Measurements from ENCODE around the gene CPD. TPM values are rescaled to one million over a fixed set of nuclear protein-coding genes. Genes with fewer than 3 reads are reported as not detected.

The CPD gene
- total and polyA plus RNA-seq, 2 donors (not counting 1 experiment from before 2014, with no cell fraction given): 88.8 to 220 TPM

GRCh38 chr17:30352240-30352814, 26.4 kb upstream of the CPD start:
- DNase-seq (ENCODE audit: low read depth in 2 of 2): no peak
- H3K27me3 ChIP-seq (ENCODE audit: control insufficient read depth, insufficient read depth, low read length): no peaks in the 10 kb centered on the region
- H3K4me1 ChIP-seq (ENCODE audit: control insufficient read depth, extremely low read depth, insufficient read depth, low read length): no peaks in the 10 kb centered on the region
- no peak overlapping the region for H3K9ac ChIP-seq (ENCODE audit: insufficient read depth, low read length)
- H3K4me2 ChIP-seq (ENCODE audit: extremely low read depth, insufficient read depth, low read length): no peak overlapping the region
- H3K27ac ChIP-seq (ENCODE audit: insufficient read depth, low read length): no peak overlapping the region
- no peaks in the 10 kb centered on the region for H4K20me1 ChIP-seq (ENCODE audit: control insufficient read depth, extremely low read depth, insufficient read depth, low read length)
- H3K79me2 ChIP-seq (ENCODE audit: control insufficient read depth, insufficient read depth, low read length): no peaks in the 10 kb centered on the region
- TF ChIP-seq CTCF (conservative IDR thresholded peaks at IDR 0.05 in 1 of 2, IDR thresholded peaks at IDR 0.05 in 1 of 2; ENCODE audit: low read depth in 1 of 2, low read length in 2 of 2) (no peak), EZH2 (IDR thresholded peaks at IDR 0.05; ENCODE audit: low read length, missing control alignments) (no peak)
- no peak overlapping the region for H2AFZ ChIP-seq (ENCODE audit: low read length)
- no peaks in the 10 kb centered on the region for H3K36me3 ChIP-seq (ENCODE audit: control insufficient read depth, insufficient read depth, low read length)
- no peaks in the 10 kb centered on the region for H3K9me3 ChIP-seq (ENCODE audit: control insufficient read depth, insufficient read depth, low read depth, low read length)
- no peak overlapping the region for H3K4me3 ChIP-seq (replicated peaks in 1 of 4; ENCODE audit: control extremely low read depth in 1 of 4, insufficient read depth in 1 of 4, low read depth in 3 of 4, low read length in 4 of 4)

DNA sequence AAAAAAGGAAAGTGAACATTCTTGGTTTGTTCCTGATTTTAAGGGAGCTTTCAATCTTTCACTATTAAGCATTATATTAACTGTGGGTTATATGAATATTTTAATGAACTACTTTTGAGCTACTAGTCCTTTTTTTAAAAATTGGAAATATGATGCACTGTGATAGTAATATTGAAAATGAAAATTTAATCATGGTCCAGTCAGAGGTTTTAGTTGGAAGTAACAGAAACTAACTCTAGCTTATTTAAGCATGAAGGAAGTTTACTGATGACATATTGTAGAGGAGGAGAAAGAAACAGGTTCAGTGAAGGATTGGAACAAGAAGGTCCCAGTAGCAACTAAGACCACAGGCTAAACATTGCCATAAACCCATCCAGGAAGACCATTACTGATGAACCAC, 24.0 kb upstream of the CPD start:
- H3K4me2 ChIP-seq (ENCODE audit: extremely low read depth, insufficient read depth, low read length): no peak overlapping the region
- H3K27me3 ChIP-seq (ENCODE audit: control insufficient read depth, insufficient read depth, low read length): no peaks in the 10 kb centered on the region
- H3K4me3 ChIP-seq (replicated peaks in 1 of 4; ENCODE audit: control extremely low read depth in 1 of 4, insufficient read depth in 1 of 4, low read depth in 3 of 4, low read length in 4 of 4): no peak overlapping the region
- H3K79me2 ChIP-seq (ENCODE audit: control insufficient read depth, insufficient read depth, low read length): no peaks in the 10 kb centered on the region
- H3K9ac ChIP-seq (ENCODE audit: insufficient read depth, low read length): no peak overlapping the region
- H3K9me3 ChIP-seq (ENCODE audit: control insufficient read depth, insufficient read depth, low read depth, low read length): no peaks in the 10 kb centered on the region
- no peak for DNase-seq (ENCODE audit: low read depth in 2 of 2)
- no peak overlapping the region for H3K27ac ChIP-seq (ENCODE audit: insufficient read depth, low read length)
- no peaks in the 10 kb centered on the region for H4K20me1 ChIP-seq (ENCODE audit: control insufficient read depth, extremely low read depth, insufficient read depth, low read length)
- no peak overlapping the region for H2AFZ ChIP-seq (ENCODE audit: low read length)
- no peak for TF ChIP-seq EZH2 (IDR thresholded peaks at IDR 0.05; ENCODE audit: low read length, missing control alignments)
- TF ChIP-seq CTCF (conservative IDR thresholded peaks at IDR 0.05 in 1 of 2, IDR thresholded peaks at IDR 0.05 in 1 of 2; ENCODE audit: low read depth in 1 of 2, low read length in 2 of 2): no peak
- H3K36me3 ChIP-seq (ENCODE audit: control insufficient read depth, insufficient read depth, low read length): no peaks in the 10 kb centered on the region
- H3K4me1 ChIP-seq (ENCODE audit: control insufficient read depth, extremely low read depth, insufficient read depth, low read length): no peaks in the 10 kb centered on the region

- H3K4me3 ChIP-seq (replicated peaks in 1 of 4; ENCODE audit: control extremely low read depth in 1 of 4, insufficient read depth in 1 of 4, low read depth in 3 of 4, low read length in 4 of 4): no peak overlapping the region
- H2AFZ ChIP-seq (ENCODE audit: low read length): no peak overlapping the region
- no peak overlapping the region for H3K27ac ChIP-seq (ENCODE audit: insufficient read depth, low read length)
- H4K20me1 ChIP-seq (ENCODE audit: control insufficient read depth, extremely low read depth, insufficient read depth, low read length): no peaks in the 10 kb centered on the region
- no peaks in the 10 kb centered on the region for H3K36me3 ChIP-seq (ENCODE audit: control insufficient read depth, insufficient read depth, low read length)
- H3K9ac ChIP-seq (ENCODE audit: insufficient read depth, low read length): no peak overlapping the region
- H3K27me3 ChIP-seq (ENCODE audit: control insufficient read depth, insufficient read depth, low read length): no peaks in the 10 kb centered on the region
- H3K4me1 ChIP-seq (ENCODE audit: control insufficient read depth, extremely low read depth, insufficient read depth, low read length): no peaks in the 10 kb centered on the region
- H3K9me3 ChIP-seq (ENCODE audit: control insufficient read depth, insufficient read depth, low read depth, low read length): no peaks in the 10 kb centered on the region
- TF ChIP-seq EZH2 (IDR thresholded peaks at IDR 0.05; ENCODE audit: low read length, missing control alignments) (no peak), CTCF (conservative IDR thresholded peaks at IDR 0.05 in 1 of 2, IDR thresholded peaks at IDR 0.05 in 1 of 2; ENCODE audit: low read depth in 1 of 2, low read length in 2 of 2) (no peak)
- no peak overlapping the region for H3K4me2 ChIP-seq (ENCODE audit: extremely low read depth, insufficient read depth, low read length)
- DNase-seq (ENCODE audit: low read depth in 2 of 2): no peak
- no peaks in the 10 kb centered on the region for H3K79me2 ChIP-seq (ENCODE audit: control insufficient read depth, insufficient read depth, low read length)
These were observed 21.3 kb upstream of the CPD start for GRCh38 chr17:30357476-30357875.
